Muscle of back (tissue), 11 donors: ENCODE results near the gene TRIM45. TPM values are rescaled to one million over a fixed set of nuclear protein-coding genes. Genes with fewer than 3 reads are reported as not detected.
"Not testable (repeated sequence)": the region's sequence is repeated elsewhere in the genome, so short reads cannot be mapped to it uniquely, and the experiment has no call there.

Experiments
- DNase-seq, 3 donors: peaks; one replicate each; pipeline versions ENCODE4 v3.0.0 to v3.0.0-alpha.2; 2013
- polyA plus RNA-seq, 10 donors: library from polyadenylated mRNA; unstranded; fragments of 120-200 nt; gene quantifications; one replicate each; pipeline ENCODE4 v1.2.1, GENCODE V29; 2013; ENCODE audit not compliant: insufficient read length in 10 of 10

Gene TRIM45
- polyA plus RNA-seq, 10 donors, result 12.4 to 24.9 (median 19.5) TPM

DNA sequence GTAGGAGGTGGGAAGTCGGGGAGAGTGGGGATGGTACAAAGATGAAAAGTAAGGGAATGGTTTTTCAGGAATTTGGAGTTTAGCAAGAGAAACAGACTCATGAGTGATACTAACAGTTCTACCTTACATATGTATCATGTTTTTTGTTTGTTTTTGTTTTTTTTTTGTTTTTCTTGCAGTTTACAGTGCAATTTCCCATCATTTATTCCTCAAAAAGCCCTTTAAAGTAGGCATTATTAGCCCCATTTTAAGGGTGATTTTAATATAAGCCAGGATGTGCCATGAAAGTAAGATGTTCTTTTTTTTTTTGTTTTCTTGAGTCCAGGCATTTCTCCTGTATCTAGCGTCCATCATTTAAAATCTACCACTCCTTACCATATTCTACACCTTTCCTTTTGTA, 13.8 kb upstream of the TRIM45 start:
- no peak for DNase-seq

DNA sequence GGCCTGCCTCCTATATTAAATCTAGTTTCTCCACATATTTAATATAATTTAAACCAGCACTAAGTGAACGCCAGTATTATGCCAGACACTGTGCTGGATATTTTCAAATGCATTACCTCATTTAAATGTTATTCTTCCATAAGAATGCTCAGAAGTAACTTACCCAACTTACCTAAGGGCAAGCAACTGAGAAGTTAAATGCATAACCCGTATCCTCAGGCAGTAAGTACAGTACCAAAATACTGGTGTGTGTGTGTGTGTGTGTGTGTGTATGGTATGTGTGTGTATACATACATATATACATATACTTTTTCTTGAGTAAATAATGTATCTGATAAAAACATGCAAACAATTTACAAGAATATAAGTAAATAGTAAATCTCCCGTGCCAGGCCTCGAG, 9.0 kb upstream of the TRIM45 start:
- no peak for DNase-seq

DNA sequence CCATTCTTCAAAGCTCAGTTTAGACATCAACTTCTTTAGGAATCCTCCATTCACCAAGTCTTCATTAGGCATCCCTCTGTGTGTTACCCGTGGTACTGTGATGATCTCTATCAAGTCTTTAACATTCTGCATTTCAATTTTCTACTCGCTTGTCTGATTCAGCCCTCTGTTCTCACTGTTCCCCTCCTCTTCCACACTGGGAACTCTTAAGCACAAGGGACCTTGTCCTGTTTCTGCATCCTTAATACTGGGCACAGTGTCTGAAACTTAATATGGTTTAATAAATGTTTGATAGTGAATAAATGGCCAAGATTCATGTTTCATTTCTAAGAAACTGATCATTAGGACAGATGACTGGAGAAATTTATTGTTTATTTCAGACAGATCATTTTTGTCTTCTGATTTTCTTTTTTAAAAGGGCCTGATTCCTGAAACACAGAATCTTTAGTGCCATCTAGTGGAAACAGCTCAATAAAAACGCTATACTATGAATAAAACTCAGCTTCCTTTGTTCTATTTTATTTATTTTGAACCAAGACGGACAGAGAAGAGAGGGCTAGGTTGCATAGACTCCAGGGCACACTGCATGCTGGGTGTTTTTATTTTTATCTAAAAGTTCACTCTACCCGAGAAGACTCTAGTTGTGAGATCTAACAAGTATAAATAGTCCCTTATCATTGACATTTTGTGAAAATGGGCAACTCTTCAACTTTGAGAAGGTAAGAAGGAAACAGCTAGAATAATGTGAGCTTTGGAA, 7.0 kb upstream of the TRIM45 start:
- DNase-seq, result peak; percentile 37 to 70 (median 48)

DNA sequence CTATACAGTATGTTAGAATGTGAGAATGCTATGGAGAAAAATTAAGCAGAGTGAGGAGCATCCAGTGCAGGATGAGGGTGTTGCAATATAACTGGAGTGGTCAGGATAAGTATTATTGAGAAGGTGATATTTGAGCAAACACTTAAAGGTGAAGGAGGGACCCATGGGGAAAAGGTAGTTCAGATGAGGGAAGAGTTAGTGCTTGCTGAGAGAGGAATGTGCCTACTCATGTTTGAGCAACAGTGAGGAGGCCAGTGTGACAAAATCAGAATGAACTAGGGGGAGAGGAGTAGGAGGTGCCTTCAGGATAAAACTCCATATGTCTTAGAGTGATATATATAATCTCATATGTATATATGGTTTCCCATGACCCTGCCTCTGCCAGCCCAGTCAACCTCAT, 6.2 kb upstream of the TRIM45 start:
- DNase-seq, result no peak

- peak in 2 of 3 donors; percentile 61 to 70 for DNase-seq
These were observed 3.1 kb upstream of the TRIM45 start for GRCh38 chr1:117124661-117125060.

DNA sequence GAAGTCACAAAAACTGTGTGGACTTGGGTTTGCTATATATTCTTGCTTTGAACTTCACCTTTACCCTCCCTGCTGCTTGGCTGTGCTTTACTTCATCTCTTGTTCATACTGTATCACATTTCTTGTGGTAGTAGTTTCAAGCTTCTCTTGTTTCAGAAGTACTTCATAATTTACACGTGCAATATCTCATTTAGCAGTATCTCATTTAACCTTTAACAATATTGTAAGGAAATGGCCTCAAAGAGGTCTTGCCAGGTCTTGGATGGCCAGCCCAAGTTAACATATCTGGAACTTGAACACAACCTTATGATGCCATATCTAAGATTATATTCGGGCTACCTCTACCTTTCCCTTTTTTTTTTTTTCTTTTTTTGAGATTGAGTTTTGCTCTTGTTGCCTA, 1.7 kb upstream of the TRIM45 start:
- DNase-seq, result no peak

DNA sequence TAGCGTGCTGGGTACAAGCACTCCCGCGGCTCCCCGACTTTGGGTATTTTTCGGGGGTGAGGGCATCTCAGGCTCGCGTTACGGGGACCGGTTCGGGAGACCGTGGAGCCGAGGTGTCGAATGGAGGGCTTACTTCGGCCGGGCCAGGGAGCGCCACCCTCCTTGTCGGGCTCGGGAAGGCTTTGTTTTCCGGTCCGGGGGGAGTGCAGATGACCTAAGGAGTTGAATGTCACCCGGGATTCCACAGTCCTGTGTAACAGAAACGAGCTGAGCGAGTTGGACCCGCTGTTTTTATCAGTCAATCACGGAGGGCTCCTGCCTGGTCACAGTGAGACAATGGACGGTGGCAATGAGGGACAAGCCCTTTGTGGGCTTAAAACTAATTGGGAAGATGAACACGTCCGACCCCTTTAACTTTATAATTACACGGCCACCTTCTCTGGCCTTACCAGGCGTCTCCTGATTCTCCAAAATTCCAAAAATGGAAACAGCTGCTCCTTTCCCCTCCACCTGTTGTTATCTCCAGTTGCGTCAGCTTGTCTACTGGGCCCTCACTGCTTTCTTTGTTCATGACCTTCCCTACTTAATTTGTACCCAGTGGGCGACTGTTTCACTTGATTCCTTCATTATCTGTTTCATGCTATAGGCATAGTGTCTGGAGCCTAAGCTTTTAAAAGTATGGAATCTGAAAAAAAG, 929 bp upstream of the TRIM45 start:
- DNase-seq, result peak; percentile 21 to 56 (median 35)

DNA sequence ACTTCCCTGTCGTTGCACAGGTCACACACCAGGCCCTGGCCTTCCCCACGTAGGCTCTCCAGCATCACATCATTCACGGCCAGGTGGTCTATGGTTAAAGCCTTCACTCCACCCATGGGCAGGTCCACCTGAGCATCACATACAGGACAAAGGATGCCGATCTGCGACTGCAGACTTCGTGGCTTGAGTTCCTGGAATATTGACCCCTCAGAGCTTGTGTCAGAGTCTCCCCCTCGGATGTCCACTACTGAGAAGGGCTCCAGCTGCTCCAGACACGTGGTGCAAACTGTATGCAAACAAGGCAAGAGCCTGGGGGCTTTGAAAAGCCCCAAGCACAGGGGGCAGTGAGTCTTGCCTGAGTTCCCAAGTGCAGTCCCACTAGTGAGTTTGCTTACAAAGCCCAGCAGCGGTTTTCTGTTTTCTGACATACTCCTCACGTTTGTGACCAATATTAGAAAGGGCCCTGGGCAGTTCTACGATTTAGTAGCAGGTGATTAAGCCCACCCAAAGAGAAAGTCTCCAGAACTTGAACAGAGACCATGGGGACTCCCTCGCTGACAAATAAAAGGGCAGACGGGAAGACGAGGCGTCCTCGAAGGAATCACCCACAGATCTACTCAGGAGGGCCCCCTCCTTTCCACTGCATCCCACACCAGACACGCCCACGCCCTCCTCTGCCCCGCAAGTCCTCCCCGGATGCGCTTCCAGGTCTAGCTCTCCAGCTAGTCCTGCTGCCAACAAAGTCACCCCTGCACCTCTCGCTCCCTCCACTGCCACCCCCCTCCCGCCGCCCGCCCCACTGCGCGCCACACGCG, 568 bp downstream of the TRIM45 start:
- DNase-seq, result peak in 1 of 3 donors; percentile 22

DNA sequence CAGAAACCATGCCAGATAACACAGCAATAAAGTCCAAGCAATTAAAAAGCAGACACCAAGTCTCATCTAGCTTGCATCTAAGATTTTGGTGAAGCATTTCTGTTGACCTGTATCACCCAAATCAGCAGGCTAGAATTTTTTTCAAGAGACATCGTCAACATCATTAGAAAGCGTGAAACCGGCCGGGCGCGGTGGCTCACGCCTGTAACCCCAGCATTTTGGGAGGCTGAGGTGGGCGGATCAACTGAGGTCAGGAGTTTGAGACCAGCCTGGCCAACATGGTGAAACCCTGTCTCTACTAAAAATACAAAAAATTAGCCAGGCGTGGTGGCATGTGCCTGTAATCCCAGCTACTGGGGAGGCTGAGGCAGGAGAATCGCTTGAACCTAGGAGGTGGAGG, 2.4 kb downstream of the TRIM45 start:
- DNase-seq, result not testable (repeated sequence)

DNA sequence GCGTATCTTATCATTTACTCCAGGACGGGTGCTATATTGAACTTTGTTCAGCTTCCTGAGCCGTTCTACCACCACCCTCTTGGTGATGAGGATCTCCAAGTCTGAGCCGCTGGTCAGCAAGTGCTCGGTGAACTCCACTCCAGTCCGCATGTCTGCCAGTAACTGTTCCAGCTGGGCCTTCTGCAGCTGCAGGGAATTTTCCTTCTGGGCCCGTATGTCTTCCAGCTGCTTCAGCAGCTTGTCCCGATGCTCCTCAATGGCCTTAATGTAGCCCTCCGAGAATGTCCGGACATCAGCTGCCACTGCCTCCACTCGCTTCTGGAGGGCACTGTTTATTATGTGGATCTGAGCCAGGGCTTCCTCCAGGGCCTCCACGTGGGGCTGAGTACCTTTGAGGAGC, 3.4 kb downstream of the TRIM45 start:
- peak in 2 of 3 donors; percentile 38 to 54 for DNase-seq

DNA sequence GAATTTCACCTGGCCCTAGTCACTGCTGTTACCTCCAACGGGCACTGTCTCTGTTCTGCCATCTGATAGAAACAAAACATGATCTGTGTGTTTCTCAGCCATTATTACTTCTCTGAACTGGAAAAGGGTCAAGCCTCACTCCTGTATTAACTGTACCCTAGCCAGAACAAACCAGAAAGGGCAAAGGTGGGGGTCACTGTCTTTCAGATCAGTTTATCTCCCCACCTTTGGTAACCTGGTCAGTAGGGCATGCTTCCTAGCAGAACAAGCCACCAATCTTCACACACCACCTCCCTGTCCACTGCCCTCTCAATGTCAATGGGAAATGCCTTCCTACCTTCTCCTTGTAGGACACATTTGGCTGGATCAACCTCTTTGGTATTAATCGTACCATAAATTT, 3.9 kb downstream of the TRIM45 start:
- DNase-seq, result no peak

DNA sequence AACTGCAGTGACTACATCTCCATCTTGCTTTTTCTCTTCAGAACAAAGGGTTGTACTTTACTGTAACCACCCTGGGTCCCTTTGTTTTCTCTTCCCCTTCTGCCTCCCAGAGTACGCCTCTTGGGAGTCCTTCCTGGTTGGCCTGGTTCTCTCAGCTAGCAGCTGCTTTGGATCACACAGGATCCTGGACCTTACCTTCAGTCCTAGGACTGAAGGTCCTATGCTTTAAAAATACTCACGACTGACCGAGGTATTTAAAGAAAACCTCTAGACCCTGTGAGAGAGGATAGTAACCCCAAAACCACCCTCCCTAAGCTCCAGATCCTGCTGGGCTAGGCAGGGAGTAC, 4.8 kb downstream of the TRIM45 start:
- DNase-seq, result no peak

DNA sequence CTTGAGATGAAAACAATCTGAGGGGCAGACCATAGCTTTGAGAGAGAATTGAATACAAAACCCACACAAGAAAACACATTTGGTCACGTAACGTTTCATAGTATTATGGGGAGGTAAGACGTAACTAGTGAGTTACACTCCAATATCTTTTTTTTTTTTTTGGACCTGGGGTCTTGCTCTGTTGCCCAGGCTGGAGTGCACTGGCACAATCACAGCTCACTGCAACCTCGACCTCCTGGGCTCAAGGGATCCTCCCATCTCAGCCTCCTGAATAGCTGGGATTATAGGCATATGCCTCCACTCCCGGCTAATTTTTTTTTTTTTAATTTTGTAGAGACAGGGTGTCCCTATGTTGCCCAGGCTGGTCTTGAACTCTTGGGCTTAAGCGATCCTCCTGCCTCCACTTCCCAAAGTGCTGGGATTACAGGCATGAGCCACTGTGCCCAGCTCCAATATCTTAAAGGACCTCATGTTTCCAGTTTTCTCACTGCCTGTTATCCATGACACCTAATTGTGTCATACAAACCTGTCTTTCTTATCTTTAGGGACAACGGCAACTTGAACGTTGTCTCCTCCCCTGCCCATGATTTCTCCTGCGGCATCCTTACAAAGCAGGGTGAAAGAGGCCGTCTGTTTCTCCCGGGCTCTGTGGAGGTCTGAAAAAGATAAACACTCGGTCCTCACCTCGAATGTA, 5.3 kb downstream of the TRIM45 start:
- DNase-seq, result no peak

GRCh38 chr1:117114877-117115276, 6.7 kb downstream of the TRIM45 start:
- peak in 1 of 3 donors; percentile 38 for DNase-seq

DNA sequence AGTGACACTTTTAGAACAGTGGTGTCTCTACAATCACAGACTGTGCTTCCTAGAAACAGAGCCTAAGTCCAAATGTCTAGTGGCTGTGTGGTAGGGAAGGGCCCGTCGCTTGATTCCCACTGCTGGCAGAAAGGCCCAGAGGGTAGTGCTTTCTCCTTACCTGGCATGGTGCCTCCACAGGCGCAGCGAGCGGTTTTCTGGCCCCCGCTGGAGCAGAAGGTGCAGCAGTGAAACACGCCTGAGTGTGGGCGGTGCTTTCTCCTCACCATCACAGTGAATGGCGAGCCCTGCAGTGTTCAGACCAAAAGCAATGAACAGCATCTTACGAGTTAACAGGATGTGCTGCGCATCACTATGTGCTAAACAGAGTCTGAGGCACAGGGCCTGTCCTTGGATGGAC, 8.3 kb downstream of the TRIM45 start:
- no peak for DNase-seq

DNA sequence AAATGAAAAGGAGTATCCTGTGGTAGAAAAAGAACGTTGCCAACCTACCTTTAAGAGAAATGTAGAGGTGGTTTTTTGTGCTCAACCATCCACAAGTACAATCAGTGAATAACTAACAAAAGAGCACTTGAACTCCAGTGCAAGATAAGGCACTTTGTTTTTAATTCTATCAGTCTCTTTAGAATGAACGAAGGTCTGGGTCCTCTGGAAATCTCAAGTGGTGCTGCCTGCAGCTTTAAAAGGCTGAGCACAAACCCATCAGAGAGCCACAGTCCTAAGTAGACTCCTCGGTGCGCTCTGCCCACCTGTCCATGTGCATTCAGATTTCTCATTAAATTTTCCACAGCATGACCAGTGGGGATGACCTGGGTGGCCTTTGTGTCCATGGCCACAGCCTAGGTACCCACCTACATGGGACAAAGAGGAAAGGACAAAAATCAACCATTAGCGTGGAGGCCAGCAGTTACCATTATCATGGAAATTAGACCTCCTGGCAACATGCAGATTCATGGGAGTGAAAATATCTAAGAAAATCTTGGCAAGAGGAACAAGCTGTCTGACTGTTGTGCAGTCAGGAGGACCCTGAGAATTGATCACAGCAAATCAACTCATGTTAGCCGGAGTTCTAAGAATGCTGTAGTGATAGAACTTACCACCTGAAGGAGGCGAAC, 9.4 kb downstream of the TRIM45 start:
- DNase-seq, result no peak

- DNase-seq, result no peak
These were observed 10.8 kb downstream of the TRIM45 start for GRCh38 chr1:117110774-117111173.

DNA sequence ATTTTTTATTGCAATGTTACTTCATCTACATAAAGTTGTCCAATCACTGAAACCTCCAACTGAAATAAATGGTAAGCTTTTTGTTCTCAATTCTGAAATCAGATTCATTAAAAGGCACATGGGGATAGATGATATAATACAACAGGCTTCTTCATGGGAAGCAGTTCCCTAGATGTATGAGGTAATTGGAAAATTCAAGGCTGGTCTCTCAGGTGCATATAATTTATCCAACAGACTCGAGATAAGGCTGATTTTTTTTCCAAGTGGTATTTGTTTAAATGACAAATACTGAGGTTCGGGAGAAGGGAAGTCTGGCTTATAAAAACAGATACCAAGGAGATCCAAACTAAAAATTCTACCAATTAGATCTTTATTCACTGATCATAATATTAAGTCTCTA, 14.2 kb downstream of the TRIM45 start:
- no peak for DNase-seq

- DNase-seq, result no peak
These were observed 15.1 kb downstream of the TRIM45 start for GRCh38 chr1:117106478-117106877.

GRCh38 chr1:117105722-117106121, 15.8 kb downstream of the TRIM45 start:
- DNase-seq, result no peak

- peak in 1 of 3 donors; percentile 6 for DNase-seq
These were observed 16.6 kb downstream of the TRIM45 start for GRCh38 chr1:117104986-117105385.
